ENCODE measurements around the gene ERLIN1.

Gene ERLIN1

DNA sequence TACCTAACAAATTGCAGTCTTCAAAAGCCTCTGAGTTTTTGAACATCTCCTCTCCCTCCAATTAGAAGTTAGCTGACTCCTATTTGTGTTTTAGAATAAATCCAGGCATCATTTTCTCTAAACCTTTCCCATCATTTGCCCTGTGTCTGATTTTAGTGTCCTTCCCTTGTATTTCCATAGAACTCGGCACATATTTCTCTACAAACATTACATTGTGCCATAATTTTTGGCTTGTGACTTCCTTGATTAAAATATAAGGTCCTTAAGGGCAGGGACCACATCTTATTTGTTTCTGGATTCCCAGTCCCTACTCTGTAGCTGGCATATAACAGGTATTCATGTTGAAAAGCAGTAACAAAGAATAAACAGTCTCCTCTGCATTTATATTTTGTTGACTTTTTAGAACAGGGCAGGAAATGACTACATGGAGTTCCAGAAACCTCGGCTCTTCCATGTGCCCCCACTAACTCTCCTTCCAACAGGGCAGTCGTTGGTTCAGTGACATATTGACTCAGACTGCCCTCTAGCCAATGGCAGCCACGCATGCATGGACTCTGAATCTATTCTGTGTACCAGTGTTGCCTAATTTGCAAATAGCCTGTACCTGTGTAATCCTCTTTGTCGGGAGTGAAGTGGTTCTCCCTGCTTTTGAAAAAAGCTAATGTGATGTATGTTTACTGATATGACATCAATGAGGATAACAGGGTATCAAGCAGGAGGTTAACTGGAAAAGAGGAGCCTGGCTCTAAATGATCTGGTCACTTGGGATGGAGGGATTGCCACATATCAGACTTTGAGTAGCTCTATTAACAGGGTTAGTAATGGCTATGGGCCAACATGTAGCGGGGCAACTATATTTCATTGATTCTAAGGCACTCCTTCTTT, 84.4 kb downstream of the ERLIN1 start:
- Histone ChIP-seq H3K27ac (ENCODE audit: low read length) (no peak overlapping the region), H3K27me3 (ENCODE audit: insufficient read depth, low read length) (no peaks in the 10 kb centered on the region), H3K36me3 (ENCODE audit: insufficient read depth, low read depth, low read length) (no peaks in the 10 kb centered on the region), H3K4me1 (ENCODE audit: insufficient read depth, low read length) (no peaks in the 10 kb centered on the region), H3K9ac (ENCODE audit: low read depth, low read length) (no peak overlapping the region), H3K9me3 (ENCODE audit: insufficient read depth, low read depth, low read length) (peaks cover 5% of the 10 kb centered on the region; the same call in 1 of the 2 replicates), H3K4me3 (ENCODE audit: low read length) (no peak overlapping the region)

- Histone ChIP-seq H3K4me3 (ENCODE audit: low read length) (no peak overlapping the region), H3K27me3 (ENCODE audit: insufficient read depth, low read length) (no peaks in the 10 kb centered on the region), H3K36me3 (ENCODE audit: insufficient read depth, low read depth, low read length) (no peaks in the 10 kb centered on the region), H3K9me3 (ENCODE audit: insufficient read depth, low read depth, low read length) (peaks cover 5% of the 10 kb centered on the region; the same call in 1 of the 2 replicates), H3K27ac (ENCODE audit: low read length) (no peak overlapping the region), H3K4me1 (ENCODE audit: insufficient read depth, low read length) (no peaks in the 10 kb centered on the region), H3K9ac (ENCODE audit: low read depth, low read length) (no peak overlapping the region)
These were observed 85.1 kb downstream of the ERLIN1 start for GRCh38 chr10:100100651-100101184.

All from iPS-20b (cell line).